Thyroid gland (tissue), 4 donors: ENCODE measurements around the gene DOP1A. TPM values are rescaled to one million over a fixed set of nuclear protein-coding genes. Genes with fewer than 3 reads are reported as not detected.

Experiments
- DNase-seq, 2 donors: peaks; one replicate each; pipeline ENCODE4 v3.0.0-alpha.2; 2019
- H3K27ac ChIP-seq, 3 donors: fragments of 200-600 bp; sonication (generic); 1 replicate in 2 of 3; 2 replicates in 1 of 3; pipeline ENCODE4 v1.5.1; 2016 to 2019; ENCODE audit warnings: mild to moderate bottlenecking in 1 of 3, moderate library complexity in 1 of 3
- H3K27me3 ChIP-seq: fragments of 200-600 bp; sonication (generic); one replicate; pipeline ENCODE4 v1.5.1; 2019
- H3K36me3 ChIP-seq, 2 donors: fragments of 200-600 bp; sonication (generic); one replicate each; pipeline ENCODE4 v1.5.1; 2016 to 2019
- H3K4me1 ChIP-seq, 2 donors: fragments of 200-600 bp; sonication (generic); one replicate each; pipeline ENCODE4 v1.5.1; 2017 to 2019
- H3K4me3 ChIP-seq, 3 donors: fragments of 200-600 bp; sonication (generic); replicated peaks in 1 of 3; 1 replicate in 2 of 3; 2 replicates in 1 of 3; pipeline ENCODE4 v1.5.1; 2016; ENCODE audit warnings: mild to moderate bottlenecking in 1 of 3
- H3K9me3 ChIP-seq: fragments of 200-600 bp; sonication (generic); one replicate; pipeline ENCODE4 v1.5.1; 2017
- CTCF ChIP-seq, 6 experiments: fragments of 200-600 bp in 3 of 6; fragments of 450-650 bp in 3 of 6; sonication (generic) in 3 of 6; IDR thresholded peaks; one replicate each; pipeline ENCODE4 v1.5.1; 2016 to 2019; ENCODE audit warnings: antibody characterized with exemption in 6 of 6, mild to moderate bottlenecking in 2 of 6, inconsistent platforms in 1 of 6, moderate library complexity in 1 of 6
- POLR2A ChIP-seq, 2 donors: fragments of 450-650 bp; IDR thresholded peaks; one replicate each; pipeline ENCODE4 v1.6.1; 2017; ENCODE audit warnings: antibody characterized with exemption in 2 of 2, mild to moderate bottlenecking in 2 of 2, moderate library complexity in 1 of 2
- WGBS, 2 donors: methylation state at CpG; one replicate each; pipeline ENCODE4 v1.1.5; 2017; 5-methylcytosine and 5-hydroxymethylcytosine counted together
- intact Hi-C: fragments of 100-400 bp; cut with DNase I; formaldehyde crosslinking; loops from one replicate; pipeline ENCODE4 v1.15.1; 2023
- total RNA-seq, 4 donors: library from RNA; depleted of rRNA; stranded (reverse); fragments of >200 nt; gene quantifications; one replicate each; pipeline ENCODE4 v1.2.3, GENCODE V29; 2016

The DOP1A gene
- total RNA-seq, 4 donors from 2014 or later = 31.6 to 58.4 (median 54.2) TPM

- Histone ChIP-seq H3K4me3 (no peak overlapping the region), H3K4me1 (no peaks in the 10 kb centered on the region), H3K27ac (no peak overlapping the region), H3K9me3 (no peaks in the 10 kb centered on the region), H3K27me3 (no peaks in the 10 kb centered on the region), H3K36me3 (no peaks in the 10 kb centered on the region)
- 84 to 87% methylated on average over 3 of the region's 3 CpGs for WGBS, 2 donors
- DNase-seq = no peak
- intact Hi-C loops = loop anchor here (10.0 kb wide), 1 partner anchor 799 kb away; no protein-coding TSS in a partner anchor
- no peak for TF ChIP-seq CTCF (IDR thresholded peaks at IDR 0.05)
- no peak for TF ChIP-seq POLR2A (IDR thresholded peaks at IDR 0.05)
Measured at GRCh38 chr6:83053678-83054077, 13.8 kb upstream of the DOP1A start.

- H3K4me3 ChIP-seq = no peak overlapping the region
- WGBS, 2 donors = 35 to 38% methylated on average over 6 of the region's 6 CpGs
- intact Hi-C loops = loop anchor here (10.0 kb wide), 1 partner anchor 801 kb away; no protein-coding TSS in a partner anchor
- no peaks in the 10 kb centered on the region for H3K36me3 ChIP-seq
- no peaks in the 10 kb centered on the region for H3K4me1 ChIP-seq
- no peak for TF ChIP-seq POLR2A (IDR thresholded peaks at IDR 0.05)
- peak; percentile 55 to 85 (median 68) for TF ChIP-seq CTCF (IDR thresholded peaks at IDR 0.05)
- no peak overlapping the region for H3K27ac ChIP-seq
- H3K27me3 ChIP-seq = no peaks in the 10 kb centered on the region
- DNase-seq = peak; percentile 33 to 38
- H3K9me3 ChIP-seq = no peaks in the 10 kb centered on the region
Measured at GRCh38 chr6:83055366-83055964, 12.0 kb upstream of the DOP1A start.

GRCh38 chr6:83057705-83058321, 9.7 kb upstream of the DOP1A start:
- Histone ChIP-seq H3K27ac (no peak overlapping the region), H3K4me1 (no peaks in the 10 kb centered on the region), H3K9me3 (no peaks in the 10 kb centered on the region), H3K27me3 (no peaks in the 10 kb centered on the region), H3K4me3 (no peak overlapping the region), H3K36me3 (no peaks in the 10 kb centered on the region)
- TF ChIP-seq CTCF (IDR thresholded peaks at IDR 0.05) (peak in 5 of 6 experiments; percentile 11 to 67 (median 42)), POLR2A (IDR thresholded peaks at IDR 0.05) (no peak)
- peak; percentile 14 to 32 for DNase-seq
- 41 to 49% methylated on average over 4 of the region's 4 CpGs for WGBS, 2 donors
- intact Hi-C loops = loop anchor here (10.0 kb wide), 1 partner anchor 803 kb away; no protein-coding TSS in a partner anchor

- Histone ChIP-seq H3K27ac (no peak overlapping the region), H3K27me3 (no peaks in the 10 kb centered on the region), H3K4me3 (no peak overlapping the region), H3K9me3 (no peaks in the 10 kb centered on the region), H3K4me1 (peaks cover 0 to 8% of the 10 kb centered on the region in 2 donors), H3K36me3 (no peaks in the 10 kb centered on the region)
- DNase-seq = no peak
- intact Hi-C loops = loop anchor here (10.0 kb wide), 2 partner anchors 134 to 454 kb away; partner anchors contain the start of genes PGM3, PRSS35 and RWDD2A
- TF ChIP-seq CTCF (IDR thresholded peaks at IDR 0.05) (no peak), POLR2A (IDR thresholded peaks at IDR 0.05) (no peak)
Measured at GRCh38 chr6:83061190-83061589, 6.3 kb upstream of the DOP1A start.

GRCh38 chr6:83062225-83062624, 5.2 kb upstream of the DOP1A start:
- H3K4me3 ChIP-seq = no peak overlapping the region
- TF ChIP-seq POLR2A (IDR thresholded peaks at IDR 0.05) (no peak), CTCF (IDR thresholded peaks at IDR 0.05) (no peak)
- intact Hi-C loops = loop anchor here (10.0 kb wide), 2 partner anchors 133 to 453 kb away; partner anchors contain the start of genes PGM3, PRSS35 and RWDD2A
- WGBS, 2 donors = 94 to 97% methylated on average over 1 of the region's 1 CpG
- H3K4me1 ChIP-seq = peaks cover 0 to 8% of the 10 kb centered on the region in 2 donors
- H3K36me3 ChIP-seq = no peaks in the 10 kb centered on the region
- no peak overlapping the region for H3K27ac ChIP-seq
- DNase-seq = no peak
- no peaks in the 10 kb centered on the region for H3K9me3 ChIP-seq
- H3K27me3 ChIP-seq = no peaks in the 10 kb centered on the region
